Nephron progenitor cell (in vitro differentiated cells): ENCODE results near the gene EPOP.
"Not testable (repeated sequence)": the region's sequence is repeated elsewhere in the genome, so short reads cannot be mapped to it uniquely, and the experiment has no call there.

Experiments
- DNase-seq: peaks from one replicate; pipeline ENCODE4 v3.0.0; 2021
- H3K27ac Mint-ChIP-seq: 2 replicates; pipeline ENCODE4 v1.8.0; 2021; ENCODE audit warnings: mild to moderate bottlenecking, moderate library complexity, mixed read lengths
- H3K27me3 Mint-ChIP-seq: 2 replicates; pipeline ENCODE4 v1.8.0; 2021; ENCODE audit warnings: mild to moderate bottlenecking, low read depth, mixed read lengths; ENCODE audit not compliant: poor library complexity
- H3K36me3 Mint-ChIP-seq: 2 replicates; pipeline ENCODE4 v1.8.0; 2021; ENCODE audit warnings: low read depth, mixed read lengths
- H3K4me1 Mint-ChIP-seq: 2 replicates; pipeline ENCODE4 v1.8.0; 2021; ENCODE audit warnings: mixed read lengths
- H3K4me3 Mint-ChIP-seq: 2 replicates; pipeline ENCODE4 v1.8.0; 2021; ENCODE audit warnings: mild to moderate bottlenecking, moderate library complexity, mixed read lengths
- H3K9me3 Mint-ChIP-seq: 2 replicates; pipeline ENCODE4 v1.8.0; 2021; ENCODE audit warnings: mild to moderate bottlenecking, moderate library complexity, mixed read lengths
- TF ChIP-seq, protein P1 (sequence below): fragments of 200-600 bp; sonication (generic); IDR thresholded peaks from 2 replicates; pipeline ENCODE4 v1.5.0; 2021; ENCODE audit warnings: antibody characterized with exemption

Gene EPOP

DNA sequence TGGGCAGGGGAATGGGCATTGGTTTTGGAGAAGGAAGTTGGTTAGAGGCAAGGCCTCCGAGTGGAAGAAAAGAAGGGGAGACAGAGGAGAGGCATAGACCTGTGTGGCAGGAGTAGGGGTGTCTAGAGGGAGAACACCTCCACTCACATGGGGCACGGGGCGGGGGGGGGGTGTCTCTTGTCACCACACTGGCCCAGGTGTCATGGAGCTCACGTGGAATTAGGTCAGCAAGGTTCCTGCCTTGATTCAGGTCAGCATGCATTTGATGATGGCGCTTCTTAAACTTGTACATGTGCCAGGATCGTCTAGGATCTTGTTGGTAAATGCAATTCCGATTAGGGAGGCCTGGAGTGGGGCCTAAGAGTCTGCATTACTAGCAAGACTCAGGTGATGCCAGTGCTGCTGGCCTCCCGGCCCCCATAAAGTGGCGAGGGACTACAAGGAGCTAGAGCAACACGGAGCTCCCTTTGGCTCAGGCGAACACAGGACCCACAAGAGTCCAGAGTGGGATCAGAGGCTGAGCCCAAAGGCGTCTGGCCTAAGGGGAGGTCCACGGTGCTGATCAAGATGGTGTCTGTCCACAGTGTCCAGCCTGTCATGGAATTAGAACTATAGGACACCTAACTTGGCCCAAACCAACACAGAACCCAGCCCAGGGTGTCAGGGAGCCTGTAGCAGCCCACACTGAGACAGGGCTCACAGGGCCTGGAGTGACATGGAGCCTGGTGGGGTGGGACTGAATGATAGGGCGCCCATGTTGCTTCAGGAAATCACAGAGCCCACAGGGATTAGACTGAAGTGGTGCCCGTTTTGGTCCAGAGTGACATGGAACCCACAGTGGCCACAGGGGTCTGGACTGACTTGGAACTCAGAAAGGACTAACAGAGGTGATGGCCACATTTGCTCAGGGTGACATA lies 16.7 kb downstream of the EPOP start:
- no peak for DNase-seq
- TF ChIP-seq, protein P1, sequence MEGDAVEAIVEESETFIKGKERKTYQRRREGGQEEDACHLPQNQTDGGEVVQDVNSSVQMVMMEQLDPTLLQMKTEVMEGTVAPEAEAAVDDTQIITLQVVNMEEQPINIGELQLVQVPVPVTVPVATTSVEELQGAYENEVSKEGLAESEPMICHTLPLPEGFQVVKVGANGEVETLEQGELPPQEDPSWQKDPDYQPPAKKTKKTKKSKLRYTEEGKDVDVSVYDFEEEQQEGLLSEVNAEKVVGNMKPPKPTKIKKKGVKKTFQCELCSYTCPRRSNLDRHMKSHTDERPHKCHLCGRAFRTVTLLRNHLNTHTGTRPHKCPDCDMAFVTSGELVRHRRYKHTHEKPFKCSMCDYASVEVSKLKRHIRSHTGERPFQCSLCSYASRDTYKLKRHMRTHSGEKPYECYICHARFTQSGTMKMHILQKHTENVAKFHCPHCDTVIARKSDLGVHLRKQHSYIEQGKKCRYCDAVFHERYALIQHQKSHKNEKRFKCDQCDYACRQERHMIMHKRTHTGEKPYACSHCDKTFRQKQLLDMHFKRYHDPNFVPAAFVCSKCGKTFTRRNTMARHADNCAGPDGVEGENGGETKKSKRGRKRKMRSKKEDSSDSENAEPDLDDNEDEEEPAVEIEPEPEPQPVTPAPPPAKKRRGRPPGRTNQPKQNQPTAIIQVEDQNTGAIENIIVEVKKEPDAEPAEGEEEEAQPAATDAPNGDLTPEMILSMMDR = no peak
- H3K27ac Mint-ChIP-seq = no peak overlapping the region
- H3K36me3 Mint-ChIP-seq = no peaks in the 10 kb centered on the region
- H3K27me3 Mint-ChIP-seq = peaks cover 11% of the 10 kb centered on the region
- peaks cover 64% of the 10 kb centered on the region for H3K4me1 Mint-ChIP-seq
- no peaks in the 10 kb centered on the region for H3K9me3 Mint-ChIP-seq
- H3K4me3 Mint-ChIP-seq = no peak overlapping the region

DNA sequence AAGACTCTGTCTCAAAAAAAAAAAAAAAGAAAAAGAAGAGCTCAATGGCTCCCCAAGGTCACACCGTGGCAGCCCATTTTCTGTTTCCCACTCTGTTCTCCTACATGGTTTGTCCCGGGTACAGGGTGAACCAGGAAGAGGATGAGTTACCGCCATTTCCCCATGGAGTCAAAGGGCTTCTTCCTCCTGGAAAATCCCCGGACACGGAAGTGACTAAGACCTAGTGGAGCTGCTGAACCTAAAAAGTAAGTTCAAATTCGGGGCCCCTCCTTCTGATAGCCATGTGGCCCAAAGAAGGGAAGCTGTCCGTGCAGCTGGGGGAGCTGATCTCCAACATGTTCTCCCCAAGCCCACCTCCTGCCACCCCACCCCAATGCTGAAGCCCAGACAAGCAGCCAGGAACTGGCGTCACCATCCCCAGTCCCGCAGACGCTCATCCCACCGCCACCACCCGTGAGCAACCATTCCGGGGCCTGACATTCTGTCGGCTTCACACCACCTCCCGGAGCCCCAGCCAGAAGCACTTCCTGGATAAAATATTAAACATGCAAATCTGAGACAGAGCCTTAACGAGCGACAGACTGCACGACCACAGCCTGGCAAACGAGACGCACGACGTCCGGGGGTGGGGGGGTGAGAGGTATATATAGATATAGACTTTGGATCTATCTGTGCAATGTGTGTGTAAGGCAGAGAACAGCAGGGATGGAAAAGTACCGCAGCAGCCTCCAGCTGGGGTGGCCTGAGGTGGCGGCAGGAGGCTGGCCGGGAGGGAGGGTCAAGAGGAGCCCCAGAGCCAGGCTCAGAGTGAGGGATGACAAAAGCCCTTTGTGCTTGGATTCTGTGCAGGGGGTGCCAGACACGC lies 17.6 kb downstream of the EPOP start:
- Mint-ChIP-seq H3K27ac (no peak overlapping the region), H3K4me1 (peaks cover 65% of the 10 kb centered on the region), H3K27me3 (peaks cover 11% of the 10 kb centered on the region), H3K4me3 (no peak overlapping the region), H3K9me3 (no peaks in the 10 kb centered on the region), H3K36me3 (no peaks in the 10 kb centered on the region)
- TF ChIP-seq, protein P1 = no peak
- no peak for DNase-seq

DNA sequence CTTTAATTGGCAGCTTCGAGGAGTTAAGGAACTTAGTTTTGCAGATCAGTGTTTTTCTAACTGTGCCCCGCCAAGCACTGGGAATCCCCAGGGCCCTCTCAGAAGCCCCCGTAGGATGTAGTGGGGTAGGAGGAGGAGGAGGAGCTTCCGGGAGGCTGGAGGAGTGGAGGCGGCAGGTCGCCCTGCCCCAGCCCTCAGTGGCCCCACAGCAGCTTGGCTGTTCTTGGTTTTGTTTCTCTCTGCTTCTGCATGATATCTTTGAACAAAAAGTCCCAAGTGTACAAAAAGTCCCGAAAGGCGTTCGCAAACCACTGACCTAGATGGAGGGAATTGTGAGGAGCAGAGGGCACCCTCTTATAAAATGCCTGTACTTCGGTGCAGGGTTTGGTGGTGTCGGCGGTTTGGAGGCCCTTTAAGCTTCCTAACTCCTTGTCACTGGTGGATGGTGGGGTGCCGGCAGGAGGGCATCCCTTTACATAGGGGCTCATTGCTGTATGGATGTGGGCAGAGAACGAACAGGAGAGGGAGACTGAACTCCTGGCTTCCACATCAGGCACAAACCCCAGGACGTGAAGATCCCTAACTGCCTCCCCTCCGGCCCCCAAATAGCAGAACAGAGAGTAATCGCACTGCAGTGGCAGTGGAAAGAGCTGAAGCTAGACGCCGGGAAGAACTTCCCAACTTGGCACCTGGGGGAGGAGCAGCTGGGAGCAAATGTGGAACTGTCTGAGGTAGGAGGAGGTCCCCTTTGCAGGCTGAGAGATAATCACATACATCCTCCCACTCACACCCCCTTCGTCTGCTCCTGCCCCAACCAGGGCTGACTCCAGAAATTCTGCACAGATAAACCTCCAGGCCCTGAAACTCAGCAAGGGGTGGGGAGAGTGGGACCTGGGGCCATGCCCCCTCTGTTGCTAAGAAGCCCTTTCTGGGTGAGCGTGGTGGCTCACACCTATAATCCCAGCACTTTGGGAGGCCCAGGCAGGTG lies 20.1 kb downstream of the EPOP start:
- Mint-ChIP-seq H3K9me3 (no peaks in the 10 kb centered on the region), H3K36me3 (no peaks in the 10 kb centered on the region), H3K4me3 (no peak overlapping the region), H3K27me3 (peaks cover 14% of the 10 kb centered on the region), H3K4me1 (peaks cover 65% of the 10 kb centered on the region), H3K27ac (peak overlapping the region; percentile 69)
- TF ChIP-seq, protein P1 = no peak
- DNase-seq = no peak

DNA sequence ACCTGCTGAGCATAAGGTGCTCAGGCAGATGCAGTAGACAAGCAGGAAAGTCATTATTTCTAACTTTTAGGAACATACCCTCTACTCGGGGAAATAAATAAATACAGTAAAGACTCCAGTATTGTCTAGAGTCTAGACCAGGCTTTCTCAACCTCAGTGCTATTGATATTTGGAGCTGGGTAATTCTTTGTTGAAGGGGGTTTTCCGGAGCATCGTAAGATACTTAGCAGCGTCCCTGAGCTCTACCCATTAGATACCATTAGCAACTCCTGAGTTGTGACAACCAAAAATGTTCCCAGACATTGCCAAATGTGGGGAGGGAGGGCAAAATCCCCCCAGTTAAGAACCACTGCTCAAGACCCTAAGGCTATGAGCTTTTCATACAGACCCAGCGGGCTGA lies 21.1 kb downstream of the EPOP start:
- H3K4me1 Mint-ChIP-seq = peaks cover 62% of the 10 kb centered on the region
- TF ChIP-seq, protein P1 = no peak
- H3K4me3 Mint-ChIP-seq = no peak overlapping the region
- peaks cover 21% of the 10 kb centered on the region for H3K27me3 Mint-ChIP-seq
- no peak for DNase-seq
- no peaks in the 10 kb centered on the region for H3K9me3 Mint-ChIP-seq
- no peak overlapping the region for H3K27ac Mint-ChIP-seq
- no peaks in the 10 kb centered on the region for H3K36me3 Mint-ChIP-seq

DNA sequence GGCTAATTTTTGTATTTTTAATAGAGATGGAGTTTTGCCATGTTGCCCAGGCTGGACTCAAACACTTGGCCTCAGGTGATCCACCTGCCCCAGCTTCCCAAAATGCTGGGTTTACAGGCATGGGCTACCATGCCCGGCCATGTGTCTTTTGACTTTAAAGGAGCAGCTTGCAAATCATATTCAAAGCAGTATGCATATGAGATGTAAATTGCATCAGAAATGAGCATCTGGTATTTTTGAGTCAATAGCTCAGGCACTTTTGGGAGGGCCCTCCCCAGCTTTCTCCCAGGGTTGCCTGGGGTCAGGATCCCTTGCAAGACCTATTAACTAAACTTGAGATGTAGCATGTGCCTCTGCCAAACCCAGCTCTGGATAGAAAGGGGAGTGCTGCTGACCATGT lies 21.5 kb downstream of the EPOP start:
- no peak overlapping the region for H3K27ac Mint-ChIP-seq
- no peak for DNase-seq

DNA sequence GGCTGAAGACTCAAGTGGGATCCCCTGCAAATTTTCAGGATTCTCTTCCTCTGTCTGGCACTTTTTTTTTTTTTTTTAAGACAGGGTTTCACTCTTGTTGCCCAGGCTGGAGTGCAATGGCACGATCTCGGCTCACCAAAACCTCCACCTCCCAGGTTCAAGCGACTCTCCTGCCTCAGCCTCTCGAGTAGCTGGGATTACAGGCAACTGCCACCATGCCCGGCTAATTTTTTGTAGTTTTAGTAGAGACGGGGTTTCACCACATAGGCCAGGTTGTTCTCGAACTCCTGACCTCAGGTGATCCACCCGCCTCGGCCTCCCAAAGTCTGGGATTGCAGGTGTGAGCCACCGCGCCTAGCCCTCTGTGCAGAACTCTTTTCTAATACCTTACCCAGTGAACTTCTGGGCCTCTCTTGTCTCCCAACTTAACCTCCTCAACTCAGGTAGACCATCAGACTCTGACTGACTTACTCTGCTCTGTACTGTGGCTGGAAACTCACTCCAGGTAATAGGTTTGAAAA lies 24.0 kb downstream of the EPOP start:
- Mint-ChIP-seq H3K27me3 (peaks cover 18% of the 10 kb centered on the region), H3K4me1 (peaks cover 39% of the 10 kb centered on the region)
- H3K27ac Mint-ChIP-seq, H3K36me3 Mint-ChIP-seq, H3K4me3 Mint-ChIP-seq, DNase-seq, H3K9me3 Mint-ChIP-seq: not testable (repeated sequence)

More for the DNA sequence above, 21.5 kb downstream of the EPOP start:
- Mint-ChIP-seq H3K27me3 (peaks cover 24% of the 10 kb centered on the region), H3K4me3 (no peak overlapping the region), H3K36me3 (no peaks in the 10 kb centered on the region), H3K9me3 (no peaks in the 10 kb centered on the region), H3K4me1 (peaks cover 57% of the 10 kb centered on the region)
- TF ChIP-seq, protein P1 = no peak
